BJ (cell line): ENCODE data around the gene ESR1. TPM values are rescaled to one million over a fixed set of nuclear protein-coding genes. Genes with fewer than 3 reads are reported as not detected.
"Not testable (repeated sequence)": the region's sequence is repeated elsewhere in the genome, so short reads cannot be mapped to it uniquely, and the experiment has no call there.

Experiments
- CTCF ChIA-PET: fragments of 350-600 bp; formaldehyde crosslinking; extraction: SDS; loops from one replicate; lab custom pipeline; 2021; ENCODE audit warnings: antibody characterized with exemption, inconsistent platforms; lab: Yijun Ruan, JAX
- POLR2A ChIA-PET: fragments of 300-600 bp; sonication (Branson Sonifier 250); formaldehyde crosslinking; extraction: SDS; loops from one replicate; lab custom pipeline; 2021; ENCODE audit warnings: antibody characterized with exemption; lab: Charles Lee
- DNase-seq: peaks from one replicate; pipeline ENCODE4 v3.0.0-alpha.2; 2011; ENCODE audit warnings: low read depth
- H3K27me3 ChIP-seq: 2 replicates; pipeline ENCODE4 v1.6.0; 2011; ENCODE audit warnings: low read length; ENCODE audit not compliant: control insufficient read depth, insufficient read depth
- H3K36me3 ChIP-seq: 2 replicates; pipeline ENCODE4 v1.5.1; 2011; ENCODE audit warnings: low read length; ENCODE audit not compliant: control insufficient read depth, insufficient read depth
- H3K4me3 ChIP-seq: 2 replicates; pipeline ENCODE4 v1.5.1; 2011; ENCODE audit warnings: low read depth, mild to moderate bottlenecking, control low read depth, low read length
- CTCF ChIP-seq: IDR thresholded peaks from 2 replicates; pipeline ENCODE4 v1.5.1; 2011; ENCODE audit warnings: low read depth, mild to moderate bottlenecking, control low read depth, inconsistent platforms, low read length, moderate library complexity; ENCODE audit not compliant: insufficient read depth
- polyA plus RNA-seq: library from polyadenylated mRNA; depleted of rRNA; stranded (reverse); fragments of >200 nt; gene quantifications from 2 replicates; pipeline ENCODE4 v1.2.3, GENCODE V29; 2011

ESR1 gene
- polyA plus RNA-seq, 1 experiment, result not detected

GRCh38 chr6:151862461-151862860 is 55.0 kb downstream of the ESR1 start:
- H3K27me3 ChIP-seq, result no peaks in the 10 kb centered on the region
- H3K4me3 ChIP-seq, result no peak overlapping the region
- POLR2A ChIA-PET, result no interaction called here
- CTCF ChIA-PET, result no interaction called here
- DNase-seq, result no peak
- no peak for TF ChIP-seq CTCF
- no peaks in the 10 kb centered on the region for H3K36me3 ChIP-seq

- H3K27me3 ChIP-seq, POLR2A ChIA-PET, CTCF ChIA-PET, DNase-seq, H3K36me3 ChIP-seq, H3K4me3 ChIP-seq: not testable (repeated sequence)
Measured at GRCh38 chr6:151867361-151867869, 59.9 kb downstream of the ESR1 start.

GRCh38 chr6:151869345-151869744 is 61.9 kb downstream of the ESR1 start:
- Histone ChIP-seq H3K27me3 (no peaks in the 10 kb centered on the region), H3K4me3 (no peak overlapping the region), H3K36me3 (no peaks in the 10 kb centered on the region)
- no peak for DNase-seq
- POLR2A ChIA-PET, result no interaction called here
- CTCF ChIA-PET, result no interaction called here
- TF ChIP-seq CTCF, result no peak

- POLR2A ChIA-PET, result no interaction called here
- H3K4me3 ChIP-seq, result no peak overlapping the region
- no peak for DNase-seq
- CTCF ChIA-PET, result no interaction called here
- no peaks in the 10 kb centered on the region for H3K27me3 ChIP-seq
- no peaks in the 10 kb centered on the region for H3K36me3 ChIP-seq
- TF ChIP-seq CTCF, result no peak
Measured at GRCh38 chr6:151869787-151870186, 62.3 kb downstream of the ESR1 start.

- Histone ChIP-seq H3K4me3 (no peak overlapping the region), H3K27me3 (no peaks in the 10 kb centered on the region), H3K36me3 (no peaks in the 10 kb centered on the region)
- no peak for DNase-seq
- ChIA-PET CTCF (no interaction called here), POLR2A (no interaction called here)
- no peak for TF ChIP-seq CTCF
Measured at GRCh38 chr6:151870375-151870774, 62.9 kb downstream of the ESR1 start.

GRCh38 chr6:151875524-151875923 is 68.0 kb downstream of the ESR1 start:
- CTCF ChIA-PET, result no interaction called here
- Histone ChIP-seq H3K27me3 (no peaks in the 10 kb centered on the region), H3K36me3 (no peaks in the 10 kb centered on the region), H3K4me3 (no peak overlapping the region)
- POLR2A ChIA-PET, result no interaction called here
- no peak for DNase-seq
- TF ChIP-seq CTCF, result no peak
